Measurements from ENCODE around the gene TGFA. TPM values are rescaled to one million over a fixed set of nuclear protein-coding genes. Genes with fewer than 3 reads are reported as not detected.

TGFA gene
- total RNA-seq, 1 experiment from 2014 or later = 2.5 TPM

DNA sequence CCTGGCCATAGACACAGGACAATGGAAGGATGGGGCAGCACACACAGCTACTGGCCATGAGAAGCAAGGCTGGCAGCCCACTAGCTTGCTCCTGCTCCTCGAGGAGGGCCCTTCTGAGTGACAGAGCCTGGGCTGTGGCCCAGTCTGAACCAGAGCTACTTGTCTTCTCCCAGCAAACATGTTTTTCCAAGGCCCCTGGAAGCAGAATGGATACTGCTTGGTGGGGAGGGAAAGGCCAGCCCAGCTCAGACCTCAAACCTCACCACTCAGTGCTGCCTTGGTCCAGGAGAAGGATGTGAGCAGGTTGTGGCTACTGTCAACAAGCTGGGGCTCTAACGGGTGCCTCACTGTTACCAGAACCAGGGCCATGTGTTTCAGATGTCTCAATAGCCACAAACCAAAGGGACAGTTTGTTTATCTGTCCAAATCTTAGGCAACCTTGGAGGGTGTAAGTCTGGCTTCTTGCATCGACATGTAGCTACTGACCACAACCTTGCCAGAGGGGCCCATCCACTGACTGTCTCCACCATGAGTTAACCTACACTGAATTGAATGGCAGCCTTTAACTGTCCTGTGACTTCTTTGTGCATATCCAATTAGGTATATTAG, 98.6 kb downstream of the TGFA start (continued):
- no peak for TF ChIP-seq ATF1 (CRISPR knock-in tag; IDR thresholded peaks at IDR 0.05)

DNA sequence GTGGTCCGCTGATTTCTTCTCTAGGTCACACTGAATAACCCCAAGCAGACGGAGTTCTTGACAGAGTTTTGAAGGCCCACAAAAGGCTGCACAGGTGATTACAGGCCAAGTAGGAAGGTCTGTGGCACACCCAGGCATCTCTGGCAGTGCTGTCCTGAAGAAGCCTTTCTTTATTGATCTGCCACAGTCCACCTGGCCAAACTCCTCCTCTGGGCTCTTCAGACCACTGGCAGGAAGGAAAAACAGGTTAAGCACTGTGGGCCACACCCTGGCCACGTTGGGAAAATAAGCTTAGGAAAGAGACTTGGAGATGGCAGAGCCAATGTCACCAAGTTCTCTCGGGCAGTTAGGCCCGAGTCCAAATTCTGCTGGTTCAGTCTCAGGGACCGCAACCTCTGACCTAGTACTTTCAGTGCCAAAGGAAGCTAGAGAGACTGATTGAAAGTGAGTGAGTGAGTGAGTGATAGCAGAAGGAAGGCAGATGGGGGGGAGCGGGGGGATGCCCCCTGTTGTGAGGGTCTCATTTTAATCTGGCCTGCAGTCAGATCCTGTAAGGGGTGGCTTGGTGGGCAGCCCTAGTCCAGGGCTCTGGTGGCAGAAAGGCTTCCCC, 102.9 kb downstream of the TGFA start:
- no peak for TF ChIP-seq KAT7 (CRISPR knock-in tag; IDR thresholded peaks at IDR 0.05; ENCODE audit: borderline replicate concordance)
- TF ChIP-seq ZNF396 (CRISPR knock-in tag; IDR thresholded peaks at IDR 0.05; ENCODE audit: borderline replicate concordance) = no peak
- TF ChIP-seq NR3C1 (CRISPR knock-in tag; conservative IDR thresholded peaks at IDR 0.05; ENCODE audit: low read depth) = no peak
- no peak for TF ChIP-seq ELF4 (CRISPR knock-in tag; IDR thresholded peaks at IDR 0.05; ENCODE audit: low read depth)
- no peak for TF ChIP-seq TEAD1 (CRISPR knock-in tag; IDR thresholded peaks at IDR 0.05)
- TF ChIP-seq GRHL2 (CRISPR knock-in tag; IDR thresholded peaks at IDR 0.05; ENCODE audit: insufficient replicate concordance, severe bottlenecking) = no peak
- TF ChIP-seq MYBL2 (CRISPR knock-in tag; IDR thresholded peaks at IDR 0.05) = no peak
- TF ChIP-seq GABPB1 (CRISPR knock-in tag; IDR thresholded peaks at IDR 0.05) = no peak
- no peak for TF ChIP-seq SMAD3 (CRISPR knock-in tag; IDR thresholded peaks at IDR 0.05; ENCODE audit: borderline replicate concordance)
- TF ChIP-seq, protein P1, sequence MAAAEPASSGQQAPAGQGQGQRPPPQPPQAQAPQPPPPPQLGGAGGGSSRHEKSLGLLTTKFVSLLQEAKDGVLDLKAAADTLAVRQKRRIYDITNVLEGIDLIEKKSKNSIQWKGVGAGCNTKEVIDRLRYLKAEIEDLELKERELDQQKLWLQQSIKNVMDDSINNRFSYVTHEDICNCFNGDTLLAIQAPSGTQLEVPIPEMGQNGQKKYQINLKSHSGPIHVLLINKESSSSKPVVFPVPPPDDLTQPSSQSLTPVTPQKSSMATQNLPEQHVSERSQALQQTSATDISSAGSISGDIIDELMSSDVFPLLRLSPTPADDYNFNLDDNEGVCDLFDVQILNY (CRISPR knock-in tag; IDR thresholded peaks at IDR 0.05) = no peak
- Mint-ChIP-seq H3K36me3 (no peaks in the 10 kb centered on the region), H3K4me1 (no peaks in the 10 kb centered on the region), H3K9me3 (no peaks in the 10 kb centered on the region), H3K4me3 (no peak overlapping the region), H3K27ac (no peak overlapping the region), H3K27me3 (ENCODE audit: low read depth) (peaks cover 94% of the 10 kb centered on the region)
- no peak for ATAC-seq
- POLR2A ChIA-PET = no interaction called here
- CTCF ChIA-PET = no interaction called here
- no peak for DNase-seq (ENCODE audit: low spot score)

DNA sequence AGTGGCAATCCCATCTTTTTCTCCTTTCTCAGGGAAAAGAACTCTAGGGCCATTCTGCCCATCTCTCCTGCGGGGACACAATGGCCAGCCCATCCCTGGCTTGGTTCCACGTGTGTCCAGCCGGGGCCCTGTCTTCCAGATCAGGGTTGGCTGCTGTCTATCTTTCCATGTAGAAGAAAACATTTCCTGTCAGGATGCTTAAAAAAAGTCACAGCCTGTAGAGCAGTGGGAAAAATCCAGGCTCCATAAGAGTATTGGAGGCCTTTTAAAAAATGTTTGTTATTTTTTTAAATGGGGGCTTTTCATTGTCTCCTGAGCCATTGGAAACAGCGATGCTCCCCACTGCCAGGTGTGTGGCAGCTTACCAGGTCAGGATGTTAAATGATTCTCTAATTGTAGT, 105.6 kb downstream of the TGFA start:
- Mint-ChIP-seq H3K36me3 (no peaks in the 10 kb centered on the region), H3K4me3 (no peak overlapping the region)

More for the DNA sequence above, 105.6 kb downstream of the TGFA start:
- no peak for DNase-seq (ENCODE audit: low spot score)
- no peak for TF ChIP-seq TEAD4 (CRISPR knock-in tag; IDR thresholded peaks at IDR 0.05)
- TF ChIP-seq MYBL2 (CRISPR knock-in tag; IDR thresholded peaks at IDR 0.05) = no peak
- no peak for TF ChIP-seq PRRX2 (CRISPR knock-in tag; IDR thresholded peaks at IDR 0.05)
- TF ChIP-seq, protein P2, sequence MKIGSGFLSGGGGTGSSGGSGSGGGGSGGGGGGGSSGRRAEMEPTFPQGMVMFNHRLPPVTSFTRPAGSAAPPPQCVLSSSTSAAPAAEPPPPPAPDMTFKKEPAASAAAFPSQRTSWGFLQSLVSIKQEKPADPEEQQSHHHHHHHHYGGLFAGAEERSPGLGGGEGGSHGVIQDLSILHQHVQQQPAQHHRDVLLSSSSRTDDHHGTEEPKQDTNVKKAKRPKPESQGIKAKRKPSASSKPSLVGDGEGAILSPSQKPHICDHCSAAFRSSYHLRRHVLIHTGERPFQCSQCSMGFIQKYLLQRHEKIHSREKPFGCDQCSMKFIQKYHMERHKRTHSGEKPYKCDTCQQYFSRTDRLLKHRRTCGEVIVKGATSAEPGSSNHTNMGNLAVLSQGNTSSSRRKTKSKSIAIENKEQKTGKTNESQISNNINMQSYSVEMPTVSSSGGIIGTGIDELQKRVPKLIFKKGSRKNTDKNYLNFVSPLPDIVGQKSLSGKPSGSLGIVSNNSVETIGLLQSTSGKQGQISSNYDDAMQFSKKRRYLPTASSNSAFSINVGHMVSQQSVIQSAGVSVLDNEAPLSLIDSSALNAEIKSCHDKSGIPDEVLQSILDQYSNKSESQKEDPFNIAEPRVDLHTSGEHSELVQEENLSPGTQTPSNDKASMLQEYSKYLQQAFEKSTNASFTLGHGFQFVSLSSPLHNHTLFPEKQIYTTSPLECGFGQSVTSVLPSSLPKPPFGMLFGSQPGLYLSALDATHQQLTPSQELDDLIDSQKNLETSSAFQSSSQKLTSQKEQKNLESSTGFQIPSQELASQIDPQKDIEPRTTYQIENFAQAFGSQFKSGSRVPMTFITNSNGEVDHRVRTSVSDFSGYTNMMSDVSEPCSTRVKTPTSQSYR (CRISPR knock-in tag; IDR thresholded peaks at IDR 0.05) = no peak
- TF ChIP-seq, protein P3, sequence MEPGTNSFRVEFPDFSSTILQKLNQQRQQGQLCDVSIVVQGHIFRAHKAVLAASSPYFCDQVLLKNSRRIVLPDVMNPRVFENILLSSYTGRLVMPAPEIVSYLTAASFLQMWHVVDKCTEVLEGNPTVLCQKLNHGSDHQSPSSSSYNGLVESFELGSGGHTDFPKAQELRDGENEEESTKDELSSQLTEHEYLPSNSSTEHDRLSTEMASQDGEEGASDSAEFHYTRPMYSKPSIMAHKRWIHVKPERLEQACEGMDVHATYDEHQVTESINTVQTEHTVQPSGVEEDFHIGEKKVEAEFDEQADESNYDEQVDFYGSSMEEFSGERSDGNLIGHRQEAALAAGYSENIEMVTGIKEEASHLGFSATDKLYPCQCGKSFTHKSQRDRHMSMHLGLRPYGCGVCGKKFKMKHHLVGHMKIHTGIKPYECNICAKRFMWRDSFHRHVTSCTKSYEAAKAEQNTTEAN (CRISPR knock-in tag; IDR thresholded peaks at IDR 0.05) = no peak
- TF ChIP-seq CREB1 (CRISPR knock-in tag; IDR thresholded peaks at IDR 0.05) = no peak
- TF ChIP-seq NFYB (CRISPR knock-in tag; conservative IDR thresholded peaks at IDR 0.05; ENCODE audit: low read depth) = no peak
- TF ChIP-seq ZNF317 (CRISPR knock-in tag; IDR thresholded peaks at IDR 0.05; ENCODE audit: borderline replicate concordance, low read depth) = no peak
- no peak for TF ChIP-seq IRF2 (CRISPR knock-in tag; IDR thresholded peaks at IDR 0.05; ENCODE audit: borderline replicate concordance, low read depth)
- TF ChIP-seq, protein P4, sequence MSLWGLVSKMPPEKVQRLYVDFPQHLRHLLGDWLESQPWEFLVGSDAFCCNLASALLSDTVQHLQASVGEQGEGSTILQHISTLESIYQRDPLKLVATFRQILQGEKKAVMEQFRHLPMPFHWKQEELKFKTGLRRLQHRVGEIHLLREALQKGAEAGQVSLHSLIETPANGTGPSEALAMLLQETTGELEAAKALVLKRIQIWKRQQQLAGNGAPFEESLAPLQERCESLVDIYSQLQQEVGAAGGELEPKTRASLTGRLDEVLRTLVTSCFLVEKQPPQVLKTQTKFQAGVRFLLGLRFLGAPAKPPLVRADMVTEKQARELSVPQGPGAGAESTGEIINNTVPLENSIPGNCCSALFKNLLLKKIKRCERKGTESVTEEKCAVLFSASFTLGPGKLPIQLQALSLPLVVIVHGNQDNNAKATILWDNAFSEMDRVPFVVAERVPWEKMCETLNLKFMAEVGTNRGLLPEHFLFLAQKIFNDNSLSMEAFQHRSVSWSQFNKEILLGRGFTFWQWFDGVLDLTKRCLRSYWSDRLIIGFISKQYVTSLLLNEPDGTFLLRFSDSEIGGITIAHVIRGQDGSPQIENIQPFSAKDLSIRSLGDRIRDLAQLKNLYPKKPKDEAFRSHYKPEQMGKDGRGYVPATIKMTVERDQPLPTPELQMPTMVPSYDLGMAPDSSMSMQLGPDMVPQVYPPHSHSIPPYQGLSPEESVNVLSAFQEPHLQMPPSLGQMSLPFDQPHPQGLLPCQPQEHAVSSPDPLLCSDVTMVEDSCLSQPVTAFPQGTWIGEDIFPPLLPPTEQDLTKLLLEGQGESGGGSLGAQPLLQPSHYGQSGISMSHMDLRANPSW (CRISPR knock-in tag; conservative IDR thresholded peaks at IDR 0.05; ENCODE audit: low read depth) = no peak
- H3K27me3 Mint-ChIP-seq (ENCODE audit: low read depth) = peaks cover 95% of the 10 kb centered on the region
- ATAC-seq = no peak
- no peaks in the 10 kb centered on the region for H3K9me3 Mint-ChIP-seq
- H3K27ac Mint-ChIP-seq = no peak overlapping the region
- POLR2A ChIA-PET = no interaction called here
- H3K4me1 Mint-ChIP-seq = no peaks in the 10 kb centered on the region
- CTCF ChIA-PET = interaction anchor here (1.0 kb wide), 1 partner anchor 12 kb away, joined by 4 read pairs; no protein-coding TSS in a partner anchor

Measured in WTC11 (cell line).